Measurements from ENCODE around the gene ZRANB1.

ZRANB1 gene

DNA sequence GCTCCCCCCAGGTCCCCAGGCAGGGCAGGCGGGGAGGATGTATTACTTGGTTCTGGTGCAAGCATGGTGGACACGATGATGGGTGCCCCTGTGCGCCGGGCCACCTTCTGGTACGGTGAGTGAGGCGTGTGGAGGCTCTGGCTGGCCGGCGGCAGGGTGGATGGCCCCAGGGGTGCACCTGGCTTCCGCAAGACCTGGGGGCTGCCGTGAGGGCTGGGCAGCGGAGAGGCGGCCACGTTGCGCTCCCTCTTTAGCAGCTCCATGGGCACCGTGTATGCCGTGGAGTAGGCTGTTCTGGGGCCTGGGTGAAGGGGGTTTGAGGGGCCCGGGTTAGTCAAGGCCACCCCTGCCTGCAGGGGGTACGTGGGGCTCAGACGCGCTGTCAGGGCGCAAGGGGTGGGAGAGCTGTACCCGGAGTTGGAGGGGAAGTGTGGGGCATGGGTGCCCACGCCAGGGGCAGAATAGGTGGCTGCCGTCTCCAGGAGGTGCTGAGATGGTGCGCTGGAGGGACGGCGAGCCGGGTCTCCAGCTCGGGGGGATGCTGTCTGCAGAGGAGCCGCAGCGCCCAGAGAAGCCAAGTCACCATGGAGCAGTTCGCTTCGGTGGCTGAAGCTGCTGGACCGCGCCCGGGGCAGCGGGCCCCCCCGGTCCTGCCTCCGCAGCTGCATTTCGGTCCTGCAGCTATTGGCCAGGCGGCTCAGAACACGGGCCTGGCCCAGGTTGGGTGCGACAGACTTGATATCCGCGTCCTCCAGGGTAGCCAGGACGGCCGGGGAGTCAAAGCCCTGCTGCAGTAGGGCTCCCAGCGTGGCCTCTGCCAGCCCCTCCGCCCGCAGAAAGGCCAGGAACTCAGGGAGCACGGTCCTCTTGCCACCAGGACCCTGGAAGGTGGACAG is 84.4 kb downstream of the ZRANB1 start:
- H3K4me3 Mint-ChIP-seq = no peak overlapping the region
- H3K36me3 Mint-ChIP-seq = no peaks in the 10 kb centered on the region
- no peaks in the 10 kb centered on the region for H3K9me3 Mint-ChIP-seq
- H3K27ac Mint-ChIP-seq = no peak overlapping the region
- peaks cover 3% of the 10 kb centered on the region for H3K27me3 Mint-ChIP-seq
- DNase-seq = no peak
- CTCF ChIA-PET = no interaction called here
- H3K4me1 Mint-ChIP-seq = no peaks in the 10 kb centered on the region

DNA sequence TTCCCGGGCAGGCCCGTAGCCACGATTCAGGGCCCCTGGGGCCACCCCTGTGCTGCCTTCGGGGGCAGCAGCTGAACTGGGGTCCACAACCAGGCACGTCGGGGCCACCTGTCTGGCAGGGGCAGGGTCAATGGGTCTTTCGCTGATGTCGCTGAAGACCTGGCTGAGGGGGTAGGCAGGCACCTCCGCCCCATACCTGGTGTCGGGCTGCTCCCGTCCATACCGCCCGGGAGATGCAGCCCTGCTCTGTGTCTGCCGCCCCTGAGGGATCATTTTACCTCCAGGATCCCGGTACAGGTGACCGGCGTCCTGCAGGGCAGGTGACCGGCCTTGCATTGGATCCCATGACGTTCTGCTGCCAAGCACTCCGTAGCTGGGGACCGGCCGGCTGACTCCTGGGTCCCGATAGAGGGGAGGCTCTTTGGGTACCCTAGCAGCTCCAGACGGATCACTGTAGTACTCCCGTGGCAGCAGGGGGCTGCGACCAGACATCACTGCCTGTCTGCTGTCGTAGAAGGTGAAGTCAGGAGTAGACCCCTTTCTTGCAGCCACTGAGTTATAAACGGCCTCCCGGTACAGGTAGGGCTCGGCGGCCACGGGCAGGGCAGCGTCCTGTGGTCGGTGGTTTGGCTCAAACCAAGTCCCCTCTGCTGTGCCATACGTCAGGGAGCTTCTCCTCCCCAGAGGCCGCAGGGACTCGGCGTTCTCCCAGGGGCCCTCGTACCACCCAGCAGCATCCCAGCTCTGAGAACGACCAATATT is 85.2 kb downstream of the ZRANB1 start:
- CTCF ChIA-PET = interaction anchor here (0.6 kb wide), 1 partner anchor 10 kb away, joined by 3 read pairs; no protein-coding TSS in a partner anchor
- Mint-ChIP-seq H3K4me1 (no peaks in the 10 kb centered on the region), H3K36me3 (no peaks in the 10 kb centered on the region), H3K27me3 (no peaks in the 10 kb centered on the region), H3K4me3 (no peak overlapping the region), H3K27ac (no peak overlapping the region), H3K9me3 (no peaks in the 10 kb centered on the region)
- DNase-seq = no peak

DNA sequence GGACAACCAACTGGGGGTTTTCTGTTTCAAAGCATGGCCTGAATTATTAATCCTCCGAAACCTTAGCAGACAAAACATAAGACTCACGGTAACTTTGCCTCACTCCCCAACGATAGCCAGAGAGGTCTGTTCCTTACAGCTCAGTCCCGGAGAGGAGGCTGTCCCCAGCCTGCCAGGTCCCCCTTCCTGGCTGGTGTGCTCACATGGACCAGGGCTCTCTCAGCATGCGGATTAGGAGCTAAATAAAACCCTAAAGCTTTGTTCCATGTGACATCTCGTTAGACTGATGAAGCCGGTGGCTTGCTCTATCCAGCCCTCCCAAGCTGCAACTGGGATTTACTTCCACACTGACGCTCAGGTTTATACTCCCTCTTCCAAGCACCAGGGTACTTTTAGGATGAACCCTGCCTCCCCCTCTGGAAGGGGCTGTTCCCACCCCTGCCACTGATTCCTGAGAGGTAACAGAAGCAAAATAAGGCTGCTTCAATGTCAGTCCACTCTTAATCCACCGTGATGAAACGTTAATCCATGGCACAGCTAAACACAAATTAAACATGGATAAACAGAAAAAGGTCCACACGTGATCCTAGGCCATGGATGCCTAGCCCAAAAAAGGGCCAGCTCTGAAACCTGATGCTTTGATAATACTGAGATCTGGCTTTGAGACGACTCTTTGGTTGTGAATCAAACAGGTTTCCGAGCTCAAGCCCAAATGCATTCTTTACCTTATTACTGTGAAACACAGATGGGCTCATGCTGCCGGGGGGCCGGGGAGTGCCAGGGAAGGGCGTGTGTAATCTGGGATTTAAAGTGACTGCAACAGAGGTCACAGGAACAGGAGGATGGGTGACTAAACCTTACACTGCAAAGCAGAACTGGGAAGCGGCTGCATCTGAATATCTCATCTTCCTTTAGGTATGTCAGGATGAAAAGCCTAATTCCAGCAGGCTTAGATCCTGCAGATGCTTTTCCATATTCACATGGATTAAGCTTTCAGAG is 86.2 kb downstream of the ZRANB1 start:
- no peak for DNase-seq
- no peaks in the 10 kb centered on the region for H3K4me1 Mint-ChIP-seq
- no peaks in the 10 kb centered on the region for H3K36me3 Mint-ChIP-seq
- H3K27me3 Mint-ChIP-seq = no peaks in the 10 kb centered on the region
- CTCF ChIA-PET = no interaction called here
- H3K9me3 Mint-ChIP-seq = no peaks in the 10 kb centered on the region
- no peak overlapping the region for H3K4me3 Mint-ChIP-seq
- no peak overlapping the region for H3K27ac Mint-ChIP-seq

DNA sequence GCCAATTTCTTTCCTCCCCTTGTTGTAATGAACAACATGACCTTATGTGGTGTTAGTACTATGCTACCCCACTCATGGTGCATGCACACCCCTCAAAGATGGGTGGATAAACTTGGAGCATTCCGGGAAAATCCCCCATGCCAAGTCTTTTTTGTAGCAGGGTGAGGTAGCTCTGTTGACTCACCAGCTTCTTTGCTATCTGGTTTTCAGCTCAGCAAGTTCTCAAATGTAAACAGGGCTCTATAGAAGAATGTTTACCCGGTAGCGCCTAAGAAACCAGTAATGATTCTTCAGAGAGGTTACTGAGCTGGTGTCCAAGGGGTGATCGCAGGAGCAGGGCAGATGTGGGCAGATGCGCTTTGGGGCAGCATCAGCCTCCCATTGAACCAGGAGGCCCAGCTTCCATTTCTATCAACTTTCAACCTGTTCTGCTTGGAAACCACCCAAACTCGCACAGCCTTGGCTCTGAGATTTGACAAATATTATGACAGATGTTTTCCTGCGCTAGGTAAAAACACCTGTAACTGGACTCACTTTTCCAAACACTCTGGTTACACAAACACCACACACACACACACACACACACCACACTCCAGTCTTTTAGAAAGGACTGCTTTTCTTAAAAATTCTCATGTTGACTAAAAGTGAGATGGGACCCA is 87.8 kb downstream of the ZRANB1 start:
- H3K27me3 Mint-ChIP-seq = peaks cover 5% of the 10 kb centered on the region
- DNase-seq = no peak
- H3K4me3 Mint-ChIP-seq = no peak overlapping the region
- no peaks in the 10 kb centered on the region for H3K9me3 Mint-ChIP-seq
- no peaks in the 10 kb centered on the region for H3K36me3 Mint-ChIP-seq
- H3K4me1 Mint-ChIP-seq = no peaks in the 10 kb centered on the region
- CTCF ChIA-PET = interaction anchor here (0.8 kb wide), 1 partner anchor 9 kb away, joined by 3 read pairs; no protein-coding TSS in a partner anchor
- H3K27ac Mint-ChIP-seq = no peak overlapping the region

DNA sequence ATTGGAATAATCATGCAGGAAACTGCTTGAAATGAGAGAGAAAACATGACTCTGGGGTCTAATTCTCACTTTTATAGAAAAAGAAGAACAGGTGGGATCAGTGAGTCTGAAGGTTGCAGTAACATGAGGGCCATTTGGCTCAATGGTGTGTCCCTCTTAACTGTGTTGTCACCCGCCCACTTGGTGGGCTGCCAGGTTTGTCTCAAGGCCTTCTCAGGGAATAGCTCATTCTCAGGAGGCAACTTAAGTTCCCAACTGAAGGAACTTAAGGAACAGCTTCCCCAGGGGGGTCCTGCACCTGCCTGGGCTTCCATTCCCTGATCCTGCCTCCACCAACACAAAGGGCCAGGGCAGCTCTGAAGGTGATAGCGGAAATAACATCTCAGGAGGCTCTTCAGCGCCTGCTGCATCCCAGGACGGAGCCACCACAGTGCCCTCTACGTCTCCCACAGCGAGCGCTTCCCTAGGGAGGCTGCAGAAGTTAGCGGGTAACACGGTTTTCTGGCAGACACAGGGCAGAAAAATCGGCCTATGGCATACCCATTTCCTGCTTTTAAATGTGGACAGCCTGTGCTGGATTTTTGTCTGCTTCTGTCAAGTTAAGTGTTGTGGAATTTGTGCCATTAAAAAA is 88.8 kb downstream of the ZRANB1 start:
- DNase-seq = no peak
- H3K4me1 Mint-ChIP-seq = no peaks in the 10 kb centered on the region
- H3K27me3 Mint-ChIP-seq = peaks cover 7% of the 10 kb centered on the region
- no peak overlapping the region for H3K27ac Mint-ChIP-seq
- H3K36me3 Mint-ChIP-seq = no peaks in the 10 kb centered on the region
- no peaks in the 10 kb centered on the region for H3K9me3 Mint-ChIP-seq
- no peak overlapping the region for H3K4me3 Mint-ChIP-seq
- CTCF ChIA-PET = no interaction called here

DNA sequence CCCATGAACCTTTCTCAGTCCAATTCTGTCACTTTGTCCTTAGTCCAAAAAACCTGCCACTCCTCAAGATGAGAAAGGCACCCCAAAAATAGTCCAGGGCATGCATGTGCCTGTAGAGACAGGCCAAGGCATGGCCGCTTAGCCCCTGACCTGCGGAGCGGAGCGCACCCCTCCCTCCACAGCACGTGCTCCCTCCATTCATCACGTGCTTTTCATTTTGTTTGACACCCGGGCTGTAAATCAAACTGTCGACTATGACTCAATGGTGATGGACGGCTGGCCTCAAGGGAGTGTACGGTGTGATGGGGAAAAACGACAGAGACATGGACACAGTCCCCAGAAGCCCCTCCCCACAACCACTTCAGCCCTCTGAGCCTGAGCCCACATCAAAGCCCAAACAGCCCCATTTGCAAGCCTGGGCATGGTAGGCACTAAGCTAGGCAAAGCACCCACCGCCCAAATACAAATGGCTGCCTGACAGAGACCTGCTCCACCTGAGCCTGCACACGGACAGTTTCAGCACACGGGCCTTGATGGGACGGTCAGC is 90.6 kb downstream of the ZRANB1 start:
- H3K27me3 Mint-ChIP-seq = peaks cover 15% of the 10 kb centered on the region
- no peaks in the 10 kb centered on the region for H3K9me3 Mint-ChIP-seq
- no peak for DNase-seq
- CTCF ChIA-PET = no interaction called here
- H3K4me3 Mint-ChIP-seq = no peak overlapping the region
- H3K36me3 Mint-ChIP-seq = no peaks in the 10 kb centered on the region
- no peak overlapping the region for H3K27ac Mint-ChIP-seq
- no peaks in the 10 kb centered on the region for H3K4me1 Mint-ChIP-seq

- Mint-ChIP-seq H3K9me3 (no peaks in the 10 kb centered on the region), H3K27me3 (peaks cover 15% of the 10 kb centered on the region), H3K27ac (no peak overlapping the region), H3K4me3 (no peak overlapping the region), H3K4me1 (no peaks in the 10 kb centered on the region), H3K36me3 (no peaks in the 10 kb centered on the region)
- no peak for DNase-seq
- CTCF ChIA-PET = no interaction called here
Observed at GRCh38 chr10:125033146-125033924, 91.4 kb downstream of the ZRANB1 start.

- no peaks in the 10 kb centered on the region for H3K9me3 Mint-ChIP-seq
- H3K4me3 Mint-ChIP-seq = no peak overlapping the region
- peaks cover 19% of the 10 kb centered on the region for H3K27me3 Mint-ChIP-seq
- CTCF ChIA-PET = no interaction called here
- no peak overlapping the region for H3K27ac Mint-ChIP-seq
- H3K36me3 Mint-ChIP-seq = no peaks in the 10 kb centered on the region
- no peaks in the 10 kb centered on the region for H3K4me1 Mint-ChIP-seq
- DNase-seq = no peak
Observed at GRCh38 chr10:125034675-125035074, 92.8 kb downstream of the ZRANB1 start.

DNA sequence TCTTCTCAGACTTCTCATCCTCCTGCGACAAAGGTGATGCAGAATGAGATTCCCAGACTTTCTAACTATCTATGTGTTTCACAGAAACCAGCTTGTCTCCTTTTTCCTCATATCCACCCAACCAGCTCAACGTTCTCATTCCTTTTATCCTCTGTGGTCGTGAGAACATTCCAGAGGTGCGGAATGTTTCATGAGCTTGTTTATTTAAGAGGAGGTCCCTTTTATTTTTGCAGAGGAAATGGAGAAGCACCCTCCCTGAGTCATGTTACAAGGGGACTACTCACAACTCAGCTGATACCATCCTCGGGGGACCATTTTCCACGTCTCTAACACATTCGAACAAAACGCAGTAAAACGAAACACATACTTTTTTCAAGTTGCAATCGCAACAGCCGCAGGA is 93.2 kb downstream of the ZRANB1 start:
- no peak overlapping the region for H3K4me3 Mint-ChIP-seq
- CTCF ChIA-PET = no interaction called here
- no peaks in the 10 kb centered on the region for H3K36me3 Mint-ChIP-seq
- peaks cover 19% of the 10 kb centered on the region for H3K27me3 Mint-ChIP-seq
- H3K9me3 Mint-ChIP-seq = no peaks in the 10 kb centered on the region
- no peak for DNase-seq
- no peak overlapping the region for H3K27ac Mint-ChIP-seq
- no peaks in the 10 kb centered on the region for H3K4me1 Mint-ChIP-seq

- Mint-ChIP-seq H3K9me3 (no peaks in the 10 kb centered on the region), H3K27me3 (peaks cover 19% of the 10 kb centered on the region), H3K36me3 (no peaks in the 10 kb centered on the region), H3K4me3 (no peak overlapping the region), H3K27ac (no peak overlapping the region), H3K4me1 (no peaks in the 10 kb centered on the region)
- no peak for DNase-seq
- CTCF ChIA-PET = interaction anchor here (1.9 kb wide), 1 partner anchor 12 kb away, joined by 9 read pairs; no protein-coding TSS in a partner anchor
Observed at GRCh38 chr10:125035588-125036295, 93.8 kb downstream of the ZRANB1 start.

DNA sequence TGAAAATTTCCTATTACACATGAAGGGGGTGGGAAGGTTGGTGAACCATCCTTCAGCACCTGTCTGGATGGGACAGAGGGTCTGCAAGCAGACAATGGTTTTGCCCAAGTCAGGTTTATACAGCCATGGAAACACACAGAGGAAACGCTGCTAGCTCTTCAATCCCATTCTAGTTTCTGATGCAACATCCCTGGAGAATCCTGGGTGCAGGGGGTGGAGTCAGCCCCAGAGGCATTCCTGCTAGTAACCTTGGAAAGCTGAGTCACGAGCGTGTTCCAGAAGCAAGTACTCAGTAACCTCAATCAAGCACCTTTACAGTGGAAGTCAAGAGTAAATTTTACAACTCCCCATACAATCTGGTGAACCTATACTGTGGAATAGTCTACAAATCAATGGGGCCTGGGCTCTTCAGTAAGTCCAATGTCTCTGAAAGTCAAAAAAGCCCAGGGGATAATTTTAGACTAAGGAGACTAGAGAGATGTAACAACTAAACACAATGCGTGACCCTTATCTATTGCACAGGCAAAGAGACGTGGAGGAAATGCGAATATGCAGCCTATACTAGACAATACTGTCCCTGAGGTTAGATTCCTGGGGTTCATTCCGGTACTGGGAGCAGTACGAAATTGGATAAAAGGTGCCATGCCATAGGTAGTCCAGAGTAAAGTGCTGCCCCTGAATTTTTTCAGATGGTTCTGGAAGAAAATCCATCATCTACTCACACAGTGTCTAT is 95.4 kb downstream of the ZRANB1 start:
- H3K4me1 Mint-ChIP-seq = no peaks in the 10 kb centered on the region
- no peak for DNase-seq
- no peaks in the 10 kb centered on the region for H3K36me3 Mint-ChIP-seq
- CTCF ChIA-PET = interaction anchor here (0.7 to 1.9 kb wide), 3 partner anchors 10 to 13 kb away, joined by 3 to 9 read pairs (median 4); no protein-coding TSS in a partner anchor
- H3K9me3 Mint-ChIP-seq = no peaks in the 10 kb centered on the region
- no peak overlapping the region for H3K4me3 Mint-ChIP-seq
- H3K27ac Mint-ChIP-seq = no peak overlapping the region
- peaks cover 19% of the 10 kb centered on the region for H3K27me3 Mint-ChIP-seq
